ENCODE results near the gene MMP12. TPM values are rescaled to one million over a fixed set of nuclear protein-coding genes. Genes with fewer than 3 reads are reported as not detected.

The MMP12 gene
- total and polyA plus RNA-seq, 4 donors: not detected

- Histone ChIP-seq H3K36me3 (ENCODE audit: control insufficient read depth in 4 of 4, insufficient read depth in 3 of 4, low read depth in 1 of 4, low read length in 3 of 4) (no peaks in the 10 kb centered on the region), H3K27ac (ENCODE audit: low read depth in 1 of 2, low read length in 2 of 2) (no peak overlapping the region), H3K4me3 (ENCODE audit: low read depth in 1 of 3, low read length in 3 of 3) (no peak overlapping the region), H3K27me3 (ENCODE audit: control insufficient read depth in 4 of 4, insufficient read depth in 4 of 4, low read length in 3 of 4) (peaks cover 0 to 3% (median 0%) of the 10 kb centered on the region in 4 donors), H3K9ac (ENCODE audit: low read depth in 1 of 2, low read length in 2 of 2) (no peak overlapping the region), H3K4me1 (ENCODE audit: control insufficient read depth in 4 of 4, insufficient read depth in 4 of 4, low read length in 3 of 4) (no peaks in the 10 kb centered on the region), H3K9me3 (ENCODE audit: control insufficient read depth in 4 of 4, low read length in 3 of 4) (no peaks in the 10 kb centered on the region)
- WGBS: 91% methylated on average over 1 of the region's 1 CpG
- TF ChIP-seq RAD21 (IDR thresholded peaks at IDR 0.05) (no peak), FOXA1 (IDR thresholded peaks at IDR 0.05) (no peak), CTCF (IDR thresholded peaks at IDR 0.05; ENCODE audit: low read depth, low read length, missing input control) (no peak), SP1 (IDR thresholded peaks at IDR 0.05) (no peak), RXRA (IDR thresholded peaks at IDR 0.05) (no peak)
- DNase-seq (ENCODE audit: low spot score): no peak
Observed at GRCh38 chr11:102824556-102824955, 50.2 kb downstream of the MMP12 start.

- Histone ChIP-seq H3K4me1 (ENCODE audit: control insufficient read depth in 4 of 4, insufficient read depth in 4 of 4, low read length in 3 of 4) (no peaks in the 10 kb centered on the region), H3K9me3 (ENCODE audit: control insufficient read depth in 4 of 4, low read length in 3 of 4) (no peaks in the 10 kb centered on the region), H3K27ac (ENCODE audit: low read depth in 1 of 2, low read length in 2 of 2) (no peak overlapping the region), H3K36me3 (ENCODE audit: control insufficient read depth in 4 of 4, insufficient read depth in 3 of 4, low read depth in 1 of 4, low read length in 3 of 4) (no peaks in the 10 kb centered on the region), H3K9ac (ENCODE audit: low read depth in 1 of 2, low read length in 2 of 2) (no peak overlapping the region), H3K4me3 (ENCODE audit: low read depth in 1 of 3, low read length in 3 of 3) (no peak overlapping the region), H3K27me3 (ENCODE audit: control insufficient read depth in 4 of 4, insufficient read depth in 4 of 4, low read length in 3 of 4) (peaks cover 0 to 3% (median 0%) of the 10 kb centered on the region in 4 donors)
- DNase-seq (ENCODE audit: low spot score): no peak
- 67% methylated on average over 6 of the region's 6 CpGs for WGBS
- no peak for TF ChIP-seq FOXA1 (IDR thresholded peaks at IDR 0.05)
Observed at GRCh38 chr11:102819491-102819890, 55.3 kb downstream of the MMP12 start.

GRCh38 chr11:102813484-102813883 is 61.3 kb downstream of the MMP12 start:
- WGBS: 67% methylated on average over 1 of the region's 1 CpG
- no peak for TF ChIP-seq JUND (IDR thresholded peaks at IDR 0.05)
- TF ChIP-seq CTCF (IDR thresholded peaks at IDR 0.05; ENCODE audit: low read depth, low read length, missing input control): no peak
- no peak for TF ChIP-seq ZBTB33 (IDR thresholded peaks at IDR 0.05)
- TF ChIP-seq RXRA (IDR thresholded peaks at IDR 0.05): no peak
- no peak for TF ChIP-seq NR2F2 (IDR thresholded peaks at IDR 0.05)
- TF ChIP-seq TAF1 (conservative IDR thresholded peaks at IDR 0.05): no peak
- TF ChIP-seq SP1 (IDR thresholded peaks at IDR 0.05): no peak
- no peak overlapping the region for H3K27ac ChIP-seq (ENCODE audit: low read depth in 1 of 2, low read length in 2 of 2)
- DNase-seq (ENCODE audit: low spot score): no peak
- no peaks in the 10 kb centered on the region for H3K27me3 ChIP-seq (ENCODE audit: control insufficient read depth in 4 of 4, insufficient read depth in 4 of 4, low read length in 3 of 4)
- no peaks in the 10 kb centered on the region for H3K9me3 ChIP-seq (ENCODE audit: control insufficient read depth in 4 of 4, low read length in 3 of 4)
- no peaks in the 10 kb centered on the region for H3K4me1 ChIP-seq (ENCODE audit: control insufficient read depth in 4 of 4, insufficient read depth in 4 of 4, low read length in 3 of 4)
- no peak overlapping the region for H3K9ac ChIP-seq (ENCODE audit: low read depth in 1 of 2, low read length in 2 of 2)
- H3K4me3 ChIP-seq (ENCODE audit: low read depth in 1 of 3, low read length in 3 of 3): no peak overlapping the region
- no peaks in the 10 kb centered on the region for H3K36me3 ChIP-seq (ENCODE audit: control insufficient read depth in 4 of 4, insufficient read depth in 3 of 4, low read depth in 1 of 4, low read length in 3 of 4)

Small RNA genes within 50 kb of the gene (small RNA-seq; reads per million reads assigned to genes)
- not detected for gene RNU7-159P

Other genes starting within 250 kb of the MMP12 start
- gene MMP20, start 249.7 kb downstream of the MMP12 start, total RNA-seq: not detected
- not detected for gene MMP20, start 249.7 kb downstream of the MMP12 start, polyA plus RNA-seq
- not detected for gene MMP27, start 169.2 kb downstream of the MMP12 start, total RNA-seq
- gene MMP27, start 169.2 kb downstream of the MMP12 start, polyA plus RNA-seq: not detected
- 1 to 10 TPM in 1 of 2 donors, under 1 TPM in 1; 0.17 to 3.5 TPM for gene MMP8, start 150.0 kb downstream of the MMP12 start, total RNA-seq
- under 1 TPM; 0.15 to 0.55 TPM for gene MMP8, start 150.0 kb downstream of the MMP12 start, polyA plus RNA-seq
- not detected for gene MMP10, start 94.4 kb downstream of the MMP12 start, total RNA-seq
- gene MMP10, start 94.4 kb downstream of the MMP12 start, polyA plus RNA-seq: not detected
- under 1 TPM in 1 of 2 donors, not detected in 1; 0.09 TPM for gene MMP1, start 76.8 kb downstream of the MMP12 start, total RNA-seq
- under 1 TPM in 1 of 2 donors, not detected in 1; 0.06 TPM for gene MMP1, start 76.8 kb downstream of the MMP12 start, polyA plus RNA-seq
- gene MMP3, start 31.4 kb downstream of the MMP12 start, total RNA-seq: not detected
- not detected for gene MMP3, start 31.4 kb downstream of the MMP12 start, polyA plus RNA-seq
- gene MMP13, start 80.8 kb upstream of the MMP12 start, total RNA-seq: not detected
- not detected for gene MMP13, start 80.8 kb upstream of the MMP12 start, polyA plus RNA-seq
- gene DCUN1D5, start 217.2 kb upstream of the MMP12 start, total RNA-seq: 10 to 100 TPM; 15.3 to 17.7 TPM
- gene DCUN1D5, start 217.2 kb upstream of the MMP12 start, polyA plus RNA-seq: 10 to 100 TPM; 12.0 to 14.9 TPM
- 1 to 10 TPM; 2.9 to 3.3 TPM for gene DYNC2H1, start 234.4 kb upstream of the MMP12 start, total RNA-seq
- 1 to 10 TPM in 1 of 2 donors, under 1 TPM in 1; 0.77 to 1.3 TPM for gene DYNC2H1, start 234.4 kb upstream of the MMP12 start, polyA plus RNA-seq